Testis (tissue), 3 donors: ENCODE data around the gene DHX8. TPM values are rescaled to one million over a fixed set of nuclear protein-coding genes. Genes with fewer than 3 reads are reported as not detected.
"Not testable (repeated sequence)": the region's sequence is repeated elsewhere in the genome, so short reads cannot be mapped to it uniquely, and the experiment has no call there.

Experiments used
- DNase-seq: peaks from one replicate; pipeline ENCODE4 v3.0.0-alpha.2; 2019
- H3K27ac ChIP-seq, 2 donors: fragments of 200-600 bp; sonication (generic); one replicate each; pipeline ENCODE4 v1.5.1; 2019
- H3K27me3 ChIP-seq: fragments of 200-600 bp; sonication (generic); one replicate; pipeline ENCODE4 v1.5.1; 2019
- H3K36me3 ChIP-seq: fragments of 200-600 bp; sonication (generic); one replicate; pipeline ENCODE4 v1.5.1; 2017; ENCODE audit warnings: low read depth; ENCODE audit errors: missing control alignments
- H3K4me1 ChIP-seq: fragments of 200-600 bp; sonication (generic); one replicate; pipeline ENCODE4 v1.5.1; 2019
- H3K4me3 ChIP-seq, 2 donors: fragments of 200-600 bp; sonication (generic); one replicate each; pipeline ENCODE4 v1.5.1; 2017 to 2019
- H3K9me3 ChIP-seq: fragments of 200-600 bp; sonication (generic); one replicate; pipeline ENCODE4 v1.5.1; 2017
- POLR2A ChIP-seq: fragments of 450-650 bp; IDR thresholded peaks from one replicate; pipeline ENCODE4 v1.6.1; 2017; ENCODE audit warnings: antibody characterized with exemption, mild to moderate bottlenecking, moderate library complexity
- WGBS, 2 donors: methylation state at CpG; one replicate each; pipeline ENCODE4 v1.1.5; 2018; 5-methylcytosine and 5-hydroxymethylcytosine counted together
- intact Hi-C: fragments of 100-400 bp; cut with DNase I; formaldehyde crosslinking; loops from one replicate; pipeline ENCODE4 v1.15.1; 2023; ENCODE audit warnings: low total_unique reads
- polyA plus RNA-seq: library from polyadenylated mRNA; stranded (reverse); fragments of 350-450 nt; fragmentation: Illumina TruSeq; extraction: RNeasy Lipid Tissue Mini Kit (QIAGEN cat#74804); gene quantifications from one replicate; pipeline ENCODE4 v1.2.3, GENCODE V29; 2014; ENCODE audit warnings: low read depth, low replicate concordance; ENCODE audit not compliant: insufficient read depth
- total RNA-seq, 2 donors: library from RNA; depleted of rRNA; stranded (reverse); fragments of >200 nt; gene quantifications; one replicate each; pipeline ENCODE4 v1.2.3, GENCODE V29; 2016
- TF ChIP-seq, protein P1 (sequence below), 3 experiments: fragments of 450-650 bp in 2 of 3; fragments of 200-600 bp in 1 of 3; sonication (generic) in 1 of 3; IDR thresholded peaks; one replicate each; pipeline ENCODE4 v1.5.1; 2016 to 2019; ENCODE audit warnings: antibody characterized with exemption in 3 of 3, mild to moderate bottlenecking in 2 of 3, moderate library complexity in 1 of 3

The DHX8 gene
- total and polyA plus RNA-seq, 3 donors from 2014 or later, result 63.4 to 74.3 (median 68.0) TPM

DNA sequence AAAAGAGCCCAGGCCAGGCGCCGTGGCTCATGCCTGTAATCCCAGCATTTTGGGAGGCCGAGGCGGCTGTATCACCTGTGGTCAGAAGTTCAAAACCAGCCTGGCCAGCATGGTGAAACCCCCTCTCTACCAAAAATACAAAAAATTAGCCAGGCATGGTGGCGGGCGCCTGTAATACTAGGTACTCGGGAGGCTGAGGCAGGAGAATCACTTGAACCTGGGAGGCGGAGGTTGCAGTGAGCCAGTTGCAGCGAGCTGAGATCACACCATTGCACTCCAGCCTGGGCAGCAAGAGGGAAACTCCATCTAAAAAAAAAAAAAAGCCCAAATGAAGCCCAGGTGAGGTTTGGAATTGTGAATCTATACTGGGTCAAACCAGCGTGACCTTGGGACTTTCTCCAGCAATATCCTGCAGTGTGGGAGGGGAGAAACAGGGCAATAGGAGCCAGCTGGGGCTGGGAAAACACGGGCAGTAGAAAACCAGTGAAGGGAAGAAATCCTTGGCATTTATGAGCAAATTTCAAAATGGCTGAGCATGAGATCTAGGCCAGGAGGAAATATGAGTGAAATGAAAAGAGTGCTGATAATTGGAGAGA is 8.2 kb upstream of the DHX8 start:
- H3K4me3 ChIP-seq, result no peak overlapping the region
- H3K27ac ChIP-seq, result no peak overlapping the region
- H3K4me1 ChIP-seq, result no peaks in the 10 kb centered on the region
- H3K36me3 ChIP-seq, result no peaks in the 10 kb centered on the region
- intact Hi-C loops, result no loop called here
- 89 to 93% methylated on average over 11 of the region's 11 CpGs for WGBS, 2 donors
- no peak for DNase-seq
- TF ChIP-seq, protein P1, sequence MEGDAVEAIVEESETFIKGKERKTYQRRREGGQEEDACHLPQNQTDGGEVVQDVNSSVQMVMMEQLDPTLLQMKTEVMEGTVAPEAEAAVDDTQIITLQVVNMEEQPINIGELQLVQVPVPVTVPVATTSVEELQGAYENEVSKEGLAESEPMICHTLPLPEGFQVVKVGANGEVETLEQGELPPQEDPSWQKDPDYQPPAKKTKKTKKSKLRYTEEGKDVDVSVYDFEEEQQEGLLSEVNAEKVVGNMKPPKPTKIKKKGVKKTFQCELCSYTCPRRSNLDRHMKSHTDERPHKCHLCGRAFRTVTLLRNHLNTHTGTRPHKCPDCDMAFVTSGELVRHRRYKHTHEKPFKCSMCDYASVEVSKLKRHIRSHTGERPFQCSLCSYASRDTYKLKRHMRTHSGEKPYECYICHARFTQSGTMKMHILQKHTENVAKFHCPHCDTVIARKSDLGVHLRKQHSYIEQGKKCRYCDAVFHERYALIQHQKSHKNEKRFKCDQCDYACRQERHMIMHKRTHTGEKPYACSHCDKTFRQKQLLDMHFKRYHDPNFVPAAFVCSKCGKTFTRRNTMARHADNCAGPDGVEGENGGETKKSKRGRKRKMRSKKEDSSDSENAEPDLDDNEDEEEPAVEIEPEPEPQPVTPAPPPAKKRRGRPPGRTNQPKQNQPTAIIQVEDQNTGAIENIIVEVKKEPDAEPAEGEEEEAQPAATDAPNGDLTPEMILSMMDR (IDR thresholded peaks at IDR 0.05), result no peak
- no peak for TF ChIP-seq POLR2A
- H3K9me3 ChIP-seq, result no peaks in the 10 kb centered on the region
- H3K27me3 ChIP-seq, result no peaks in the 10 kb centered on the region

DNA sequence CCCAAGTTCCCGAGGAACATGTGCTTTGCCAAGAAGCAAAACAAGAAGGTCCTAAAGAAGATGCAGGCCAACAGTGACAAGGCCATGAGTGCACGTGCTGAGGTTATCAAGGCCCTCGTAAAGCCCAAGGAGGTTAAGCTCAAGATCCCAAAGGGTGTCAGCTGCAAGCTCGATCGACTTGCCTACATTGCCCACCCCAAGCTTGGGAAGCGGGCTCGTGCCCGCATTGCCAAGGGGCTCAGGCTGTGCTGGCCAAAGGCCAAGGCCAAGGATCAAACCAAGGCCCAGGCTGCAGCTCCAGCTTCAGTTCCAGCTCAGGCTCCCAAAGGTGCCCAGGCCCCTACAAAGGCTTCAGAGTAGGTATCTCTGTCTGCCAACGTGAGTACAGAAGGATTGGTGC is 7.5 kb upstream of the DHX8 start:
- intact Hi-C loops, H3K4me3 ChIP-seq, H3K27me3 ChIP-seq, H3K9me3 ChIP-seq, H3K4me1 ChIP-seq, H3K36me3 ChIP-seq, DNase-seq, H3K27ac ChIP-seq: not testable (repeated sequence)
- WGBS, 2 donors, result 89 to 96% methylated on average over 6 to 9 of the region's 9 CpGs

DNA sequence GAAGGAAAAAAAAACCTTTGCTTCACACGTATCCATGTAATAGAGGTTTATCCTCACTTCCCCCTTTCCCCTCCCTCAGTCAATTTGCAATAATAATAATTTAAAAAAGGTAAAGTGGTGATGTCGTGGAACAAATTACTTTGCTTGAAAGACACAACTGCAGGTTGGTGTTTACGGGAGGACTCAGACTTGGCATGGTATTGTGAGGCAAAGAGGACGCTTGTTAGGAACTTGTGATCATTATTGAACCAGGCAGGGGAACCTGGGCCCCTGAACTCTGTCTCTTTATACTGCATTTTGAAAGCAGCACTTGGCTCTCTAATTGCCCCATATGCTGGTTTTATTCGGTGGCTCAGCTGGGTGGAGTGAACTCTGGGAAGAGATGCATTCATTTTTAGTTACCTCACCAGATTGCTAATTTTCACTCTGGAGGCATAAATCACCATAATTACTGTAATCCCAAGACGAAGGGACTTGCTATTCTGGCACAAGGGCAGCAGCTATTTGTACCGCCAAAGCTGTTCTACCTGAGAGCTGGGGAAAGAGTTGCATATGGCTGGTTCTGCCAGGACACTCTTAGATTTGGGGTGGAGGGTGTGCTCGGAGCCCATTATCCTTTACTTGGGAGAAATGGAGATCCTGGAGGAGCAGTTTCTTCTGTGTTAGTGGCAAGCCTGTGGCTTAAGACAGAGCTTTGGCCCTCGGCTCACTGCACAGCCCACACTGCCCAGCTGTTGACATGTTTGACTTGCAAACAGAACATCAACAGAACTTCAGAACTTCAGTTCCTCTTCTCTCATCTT is 5.7 kb upstream of the DHX8 start:
- H3K27ac ChIP-seq, result no peak overlapping the region
- 66 to 72% methylated on average over 9 of the region's 9 CpGs for WGBS, 2 donors

DNA sequence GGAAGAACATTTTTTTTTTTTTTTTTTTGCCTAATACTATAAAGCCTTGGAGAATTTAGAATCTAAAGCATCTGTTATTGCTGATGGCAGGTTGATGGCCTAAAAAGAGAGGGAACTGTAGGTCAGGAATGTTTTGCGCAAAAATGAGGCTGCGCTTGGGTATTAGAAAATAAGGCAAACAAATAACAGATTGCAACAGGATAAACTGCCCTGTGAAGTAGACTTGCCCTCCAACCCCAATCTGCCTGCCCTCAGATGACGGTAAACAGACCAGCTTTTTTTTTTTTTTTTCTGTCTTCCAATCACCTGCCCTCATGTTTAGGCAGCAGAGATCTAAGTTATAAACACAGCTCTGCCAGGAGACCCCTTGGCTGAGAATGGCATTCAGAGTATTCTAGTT is 3.8 kb upstream of the DHX8 start:
- TF ChIP-seq, protein P1 (IDR thresholded peaks at IDR 0.05), result no peak
- TF ChIP-seq POLR2A, result no peak
- Histone ChIP-seq H3K9me3 (no peaks in the 10 kb centered on the region), H3K27me3 (no peaks in the 10 kb centered on the region), H3K4me3 (no peak overlapping the region), H3K36me3 (no peaks in the 10 kb centered on the region), H3K27ac (no peak overlapping the region), H3K4me1 (peaks cover 17% of the 10 kb centered on the region)
- no peak for DNase-seq
- 97 to 99% methylated on average over 3 of the region's 3 CpGs for WGBS, 2 donors
- intact Hi-C loops, result no loop called here

More for the DNA sequence above, 5.7 kb upstream of the DHX8 start:
- Histone ChIP-seq H3K9me3 (no peaks in the 10 kb centered on the region), H3K4me3 (no peak overlapping the region), H3K36me3 (no peaks in the 10 kb centered on the region), H3K27me3 (no peaks in the 10 kb centered on the region), H3K4me1 (peaks cover 7% of the 10 kb centered on the region)
- TF ChIP-seq, protein P1 (IDR thresholded peaks at IDR 0.05), result no peak
- TF ChIP-seq POLR2A, result no peak
- no peak for DNase-seq
- intact Hi-C loops, result no loop called here

DNA sequence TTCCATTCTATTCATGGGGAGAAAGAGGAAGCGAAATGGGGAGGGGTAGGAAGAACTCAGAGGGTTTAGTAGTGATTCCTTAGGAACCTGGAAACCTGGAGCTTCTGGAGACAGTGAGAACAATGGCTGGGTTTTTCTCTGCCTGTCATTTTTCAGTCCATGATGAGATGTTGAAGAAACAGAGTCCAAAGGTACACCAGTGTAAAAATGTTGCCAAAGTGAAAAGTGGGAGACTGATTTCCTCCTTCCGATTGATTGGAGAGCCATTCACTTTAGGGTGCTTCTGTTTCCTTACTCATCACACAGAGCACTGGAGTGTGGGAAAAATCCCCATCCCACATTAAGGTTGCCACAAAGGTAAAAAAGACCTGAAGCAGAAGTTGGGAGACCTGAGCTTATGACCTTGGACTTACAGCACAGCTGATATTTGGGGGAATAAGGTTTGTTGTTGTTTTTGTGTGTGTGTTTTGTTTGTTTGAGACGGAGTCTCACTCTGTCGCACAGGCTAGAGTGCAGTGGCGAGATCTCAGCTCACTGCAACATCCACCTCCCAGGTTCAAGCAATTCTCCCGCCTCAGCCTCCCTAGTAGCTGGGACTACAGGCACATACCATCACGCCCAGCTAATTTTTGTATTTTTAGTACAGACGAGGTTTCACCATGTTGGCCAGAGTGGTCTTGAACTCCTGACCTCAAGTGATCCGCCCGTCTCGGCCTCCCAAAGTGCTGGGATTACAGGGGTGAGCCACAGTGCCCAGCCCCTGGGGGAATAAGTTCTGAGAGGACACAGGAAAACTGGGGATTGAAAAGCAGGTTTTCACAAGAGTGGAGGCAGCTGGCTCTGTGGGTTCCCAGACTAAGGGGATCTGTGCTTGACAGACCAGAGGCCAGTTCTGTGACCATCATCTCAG is 1.4 kb upstream of the DHX8 start:
- Histone ChIP-seq H3K9me3 (no peaks in the 10 kb centered on the region), H3K27me3 (no peaks in the 10 kb centered on the region), H3K27ac (no peak overlapping the region), H3K4me1 (peaks cover 25% of the 10 kb centered on the region), H3K36me3 (no peaks in the 10 kb centered on the region), H3K4me3 (no peak overlapping the region)
- 62 to 67% methylated on average over 11 of the region's 11 CpGs for WGBS, 2 donors
- intact Hi-C loops, result loop anchor here (2.0 kb wide), 1 partner anchor 88 kb away; no protein-coding TSS in a partner anchor
- no peak for DNase-seq
- TF ChIP-seq POLR2A, result no peak
- TF ChIP-seq, protein P1 (IDR thresholded peaks at IDR 0.05), result no peak
